Measurements from ENCODE around the gene SH2B3. TPM values are rescaled to one million over a fixed set of nuclear protein-coding genes. Genes with fewer than 3 reads are reported as not detected.

The SH2B3 gene
- total RNA-seq, 1 experiment from 2014 or later: 40.3 TPM

DNA sequence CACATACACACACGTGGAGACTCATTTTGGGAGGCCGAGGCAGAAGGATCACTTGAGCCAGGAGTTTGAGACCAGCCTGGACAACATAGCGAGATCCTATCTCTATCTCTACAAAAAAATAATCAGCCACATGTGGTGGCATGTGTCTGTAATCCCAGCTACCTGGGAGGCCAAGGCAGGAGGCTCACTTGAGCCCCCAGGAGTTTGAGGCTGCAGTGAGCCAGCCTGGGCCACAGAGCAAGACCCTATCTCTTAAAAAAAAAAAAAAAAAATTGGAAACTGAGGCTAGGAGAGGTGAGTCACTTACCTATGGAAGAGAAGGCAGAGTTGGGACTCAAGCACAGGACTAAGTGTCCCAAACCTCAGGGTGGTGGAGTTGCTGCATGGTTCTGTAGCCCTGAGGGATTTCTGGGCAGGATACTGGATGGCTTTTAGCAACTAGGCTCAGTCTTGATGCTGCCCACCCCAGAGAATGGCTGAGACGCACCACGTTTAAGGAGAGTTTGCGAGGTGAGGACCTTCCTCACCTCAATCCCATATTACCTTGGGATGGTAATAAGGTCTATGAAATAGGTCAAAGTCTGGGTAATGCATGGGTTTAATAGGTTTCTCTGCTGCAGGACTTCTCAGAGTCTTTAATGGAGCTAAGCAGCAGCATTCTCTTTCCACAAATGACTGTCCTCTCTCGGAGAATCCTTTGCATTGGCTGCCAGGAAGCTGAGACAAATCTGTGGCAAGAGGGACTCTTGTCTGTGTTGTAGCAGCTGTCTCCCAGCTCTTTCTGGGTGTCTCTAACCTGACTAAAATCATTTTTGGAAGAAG, 35.6 kb downstream of the SH2B3 start:
- no peak overlapping the region for H4K8ac ChIP-seq (replicated peaks; ENCODE audit: insufficient read length, low read depth, low read length)
- H3K27ac ChIP-seq (ENCODE audit: insufficient read length, low read depth, low read length): no peak overlapping the region
- H2BK15ac ChIP-seq (ENCODE audit: low read depth, low read length): no peak overlapping the region
- H3K9me3 Mint-ChIP-seq: no peaks in the 10 kb centered on the region
- H3K4me2 ChIP-seq (ENCODE audit: insufficient read depth, insufficient read length, low read length): no peak overlapping the region
- H3K4me3 Mint-ChIP-seq: no peak overlapping the region
- no peaks in the 10 kb centered on the region for H4K20me1 ChIP-seq (ENCODE audit: control insufficient read depth, insufficient read depth, insufficient read length)
- no peak overlapping the region for H3K4ac ChIP-seq (ENCODE audit: low read depth, low read length)
- H3K23me2 ChIP-seq (ENCODE audit: insufficient read length, low read depth, low read length, poor library complexity, severe bottlenecking): no peaks in the 10 kb centered on the region
- no peak overlapping the region for H2BK20ac ChIP-seq (ENCODE audit: low read depth, low read length, poor library complexity, severe bottlenecking)
- H3K9ac ChIP-seq (ENCODE audit: extremely low read depth, insufficient read length, low read length): no peak overlapping the region
- H2AK5ac ChIP-seq (ENCODE audit: insufficient read length, low read length): no peak overlapping the region
- H3K4me1 Mint-ChIP-seq: peaks cover 36 to 41% of the 10 kb centered on the region in 2 experiments
- H3K9me3 ChIP-seq (ENCODE audit: control insufficient read depth, low read depth, low read length): no peaks in the 10 kb centered on the region
- H2AFZ ChIP-seq (ENCODE audit: low read length): no peak overlapping the region
- H3K4me1 ChIP-seq (ENCODE audit: insufficient read depth, low read length): no peaks in the 10 kb centered on the region; the same call in 1 of the 2 replicates
- H3K79me2 ChIP-seq (ENCODE audit: insufficient read depth, low read length): peaks cover 4% of the 10 kb centered on the region; the same call in 1 of the 2 replicates
- H2BK5ac ChIP-seq (ENCODE audit: insufficient read length, low read length): no peak overlapping the region
- H3K18ac ChIP-seq (ENCODE audit: insufficient read length, low read depth, low read length): no peak overlapping the region
- peaks cover 0 to 22% (median 19%) of the 10 kb centered on the region in 3 experiments; a peak in 6 of 7 replicates for H3K36me3 Mint-ChIP-seq (ENCODE audit: insufficient read depth in 1 of 3, low read depth in 3 of 3)
- no peaks in the 10 kb centered on the region; the same call in 1 of the 2 replicates for H3K27me3 Mint-ChIP-seq (ENCODE audit: low read depth)
- H3K56ac ChIP-seq (ENCODE audit: insufficient read length, low read depth, low read length): no peak overlapping the region
- H2BK120ac ChIP-seq (ENCODE audit: low read depth, low read length, poor library complexity, severe bottlenecking): no peak overlapping the region
- H4K91ac ChIP-seq (ENCODE audit: insufficient read length, low read depth, low read length): no peak overlapping the region
- peak overlapping the region in 2 of 3 experiments; percentile 15 to 72; a peak in 4 of 7 replicates for H3K27ac Mint-ChIP-seq
- WGBS (ENCODE audit: extremely low coverage, insufficient read length, low lambda C conversion rate): no CpG with 5 or more reads among the region's 7 CpGs
- no peak overlapping the region for H3K23ac ChIP-seq (ENCODE audit: insufficient read length, low read depth, low read length)
- H3T11ph ChIP-seq (ENCODE audit: low read length): no peak overlapping the region
- peak; percentile 19 for DNase-seq
- TF ChIP-seq CTCF (conservative IDR thresholded peaks at IDR 0.05): no peak
- no peaks in the 10 kb centered on the region for H3K79me1 ChIP-seq (ENCODE audit: insufficient read depth, low read depth, low read length, poor library complexity, severe bottlenecking)
- no peak overlapping the region for H4K5ac ChIP-seq (ENCODE audit: insufficient read length, low read depth, low read length)
- no peak overlapping the region for H3K14ac ChIP-seq (ENCODE audit: insufficient read depth, low read length)
- no peak overlapping the region for H2BK12ac ChIP-seq (ENCODE audit: insufficient read length, low read depth, low read length)
- no peaks in the 10 kb centered on the region for H3K27me3 ChIP-seq (ENCODE audit: insufficient read depth, low read length)

Data from H9 (cell line).